ENCODE measurements around the gene LCMT1. TPM values are rescaled to one million over a fixed set of nuclear protein-coding genes. Genes with fewer than 3 reads are reported as not detected.
"Not testable (repeated sequence)": the region's sequence is repeated elsewhere in the genome, so short reads cannot be mapped to it uniquely, and the experiment has no call there.

The LCMT1 gene
- total RNA-seq, 2 experiments from 2014 or later, result 37.9 to 41.3 TPM

GRCh38 chr16:25148568-25149215 is 37.1 kb downstream of the LCMT1 start:
- Mint-ChIP-seq H3K27ac (no peak overlapping the region), H3K4me3 (no peak overlapping the region), H3K9me3 (ENCODE audit: insufficient read depth) (no peaks in the 10 kb centered on the region), H3K27me3 (ENCODE audit: low read depth) (no peaks in the 10 kb centered on the region), H3K4me1 (ENCODE audit: low read depth) (no peaks in the 10 kb centered on the region), H3K36me3 (ENCODE audit: low read depth) (peaks cover 7% of the 10 kb centered on the region)
- ChIA-PET POLR2A (no interaction called here), CTCF (interaction anchor here (1.5 kb wide), 1 partner anchor 77 kb away, joined by 4 read pairs; no protein-coding TSS in a partner anchor)
- no peak for ATAC-seq
- no peak for DNase-seq

DNA sequence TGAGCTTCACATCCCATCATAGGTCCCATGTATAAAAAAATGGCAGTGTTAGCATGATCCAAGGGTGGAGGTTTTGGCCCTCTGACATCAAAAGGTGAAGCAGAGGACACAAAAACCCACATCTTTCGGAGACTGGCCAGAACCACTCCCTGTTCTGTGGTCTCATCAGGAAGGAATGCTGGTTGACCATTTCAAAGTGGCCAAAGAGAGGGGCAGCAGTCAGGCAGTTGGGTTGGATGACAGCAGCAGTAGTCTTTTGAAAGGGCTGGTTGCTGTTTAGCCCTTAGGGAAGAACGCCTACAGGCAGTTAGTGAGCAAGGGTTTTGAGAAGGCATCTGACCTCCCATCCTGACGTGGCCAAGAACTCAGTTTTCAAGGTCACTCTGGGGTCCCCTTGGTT is 40.5 kb downstream of the LCMT1 start:
- peaks cover 14% of the 10 kb centered on the region for H3K4me1 Mint-ChIP-seq (ENCODE audit: low read depth)
- DNase-seq, result no peak
- ATAC-seq, result no peak
- H3K27me3 Mint-ChIP-seq (ENCODE audit: low read depth), result no peaks in the 10 kb centered on the region
- H3K9me3 Mint-ChIP-seq (ENCODE audit: insufficient read depth), result no peaks in the 10 kb centered on the region
- H3K36me3 Mint-ChIP-seq (ENCODE audit: low read depth), result peaks cover 19% of the 10 kb centered on the region
- no peak overlapping the region for H3K27ac Mint-ChIP-seq
- ChIA-PET CTCF (no interaction called here), POLR2A (no interaction called here)
- H3K4me3 Mint-ChIP-seq, result no peak overlapping the region

GRCh38 chr16:25155553-25156460 is 44.3 kb downstream of the LCMT1 start:
- DNase-seq, result peak; percentile 33
- ChIA-PET CTCF (interaction anchor here (0.6 kb wide), 1 partner anchor 139 kb away, joined by 3 read pairs; no protein-coding TSS in a partner anchor), POLR2A (interaction anchor here (1.1 kb wide), 1 partner anchor 89 kb away, joined by 3 read pairs; no protein-coding TSS in a partner anchor)
- peak; percentile 60 for ATAC-seq
- peak overlapping the region; percentile 77 for H3K27ac Mint-ChIP-seq
- peaks cover 24% of the 10 kb centered on the region for H3K36me3 Mint-ChIP-seq (ENCODE audit: low read depth)
- no peaks in the 10 kb centered on the region for H3K9me3 Mint-ChIP-seq (ENCODE audit: insufficient read depth)
- no peak overlapping the region for H3K4me3 Mint-ChIP-seq
- H3K4me1 Mint-ChIP-seq (ENCODE audit: low read depth), result peaks cover 14% of the 10 kb centered on the region
- H3K27me3 Mint-ChIP-seq (ENCODE audit: low read depth), result no peaks in the 10 kb centered on the region

- Mint-ChIP-seq H3K4me3 (no peak overlapping the region), H3K4me1 (ENCODE audit: low read depth) (peaks cover 14% of the 10 kb centered on the region), H3K9me3 (ENCODE audit: insufficient read depth) (no peaks in the 10 kb centered on the region), H3K27me3 (ENCODE audit: low read depth) (no peaks in the 10 kb centered on the region), H3K36me3 (ENCODE audit: low read depth) (peaks cover 32% of the 10 kb centered on the region), H3K27ac (no peak overlapping the region)
- ChIA-PET POLR2A (interaction anchor here (0.6 kb wide), 1 partner anchor 102 kb away, joined by 3 read pairs; no protein-coding TSS in a partner anchor), CTCF (interaction anchor here (0.6 to 2.2 kb wide), 2 partner anchors 31 to 68 kb away, joined by 3 to 7 read pairs; no protein-coding TSS in a partner anchor)
- no peak for ATAC-seq
- DNase-seq, result no peak
Measured at GRCh38 chr16:25157271-25157875, 45.8 kb downstream of the LCMT1 start.

DNA sequence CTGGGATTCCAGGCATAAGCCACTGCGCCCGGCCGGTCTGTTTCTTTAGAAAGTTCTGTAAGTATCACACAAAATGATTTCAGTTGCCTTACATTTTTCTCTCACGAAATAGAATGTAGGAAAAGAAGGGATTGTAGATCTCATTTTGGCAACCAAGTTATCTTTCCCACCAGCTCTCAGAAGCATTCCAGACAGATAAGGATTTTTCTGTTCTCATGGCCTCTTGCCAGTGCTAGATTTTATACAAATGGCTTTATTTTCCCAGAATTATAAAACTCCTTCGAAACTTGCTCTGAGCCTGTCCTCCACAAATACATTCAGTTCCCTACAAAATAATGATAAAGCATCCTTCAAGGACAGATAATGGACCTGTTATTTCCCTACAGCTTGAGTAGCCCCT is 46.9 kb downstream of the LCMT1 start:
- H3K36me3 Mint-ChIP-seq (ENCODE audit: low read depth), result peaks cover 27% of the 10 kb centered on the region
- ATAC-seq, result no peak
- ChIA-PET POLR2A (no interaction called here), CTCF (interaction anchor here (2.2 kb wide), 1 partner anchor 67 kb away, joined by 7 read pairs; no protein-coding TSS in a partner anchor)
- no peak overlapping the region for H3K27ac Mint-ChIP-seq
- DNase-seq, result no peak
- peaks cover 14% of the 10 kb centered on the region for H3K4me1 Mint-ChIP-seq (ENCODE audit: low read depth)
- no peaks in the 10 kb centered on the region for H3K9me3 Mint-ChIP-seq (ENCODE audit: insufficient read depth)
- H3K4me3 Mint-ChIP-seq, result no peak overlapping the region
- no peaks in the 10 kb centered on the region for H3K27me3 Mint-ChIP-seq (ENCODE audit: low read depth)

GRCh38 chr16:25161753-25162367 is 50.3 kb downstream of the LCMT1 start:
- no peak for DNase-seq
- Mint-ChIP-seq H3K4me1 (ENCODE audit: low read depth) (no peaks in the 10 kb centered on the region), H3K4me3 (no peak overlapping the region), H3K9me3 (ENCODE audit: insufficient read depth) (no peaks in the 10 kb centered on the region), H3K27me3 (ENCODE audit: low read depth) (no peaks in the 10 kb centered on the region), H3K27ac (no peak overlapping the region), H3K36me3 (ENCODE audit: low read depth) (peaks cover 28% of the 10 kb centered on the region)
- ChIA-PET POLR2A (no interaction called here), CTCF (no interaction called here)
- no peak for ATAC-seq

- no peak for DNase-seq
- ChIA-PET POLR2A (no interaction called here), CTCF (interaction anchor here (0.7 to 1.6 kb wide), 2 partner anchors 37 to 62 kb away, joined by 3 to 4 read pairs; no protein-coding TSS in a partner anchor)
- Mint-ChIP-seq H3K4me1 (ENCODE audit: low read depth) (no peaks in the 10 kb centered on the region), H3K4me3 (no peak overlapping the region), H3K27ac (no peak overlapping the region), H3K36me3 (ENCODE audit: low read depth) (peaks cover 33% of the 10 kb centered on the region), H3K27me3 (ENCODE audit: low read depth) (no peaks in the 10 kb centered on the region), H3K9me3 (ENCODE audit: insufficient read depth) (no peaks in the 10 kb centered on the region)
- no peak for ATAC-seq
Measured at GRCh38 chr16:25163683-25164082, 52.1 kb downstream of the LCMT1 start.

GRCh38 chr16:25165284-25165683 is 53.7 kb downstream of the LCMT1 start:
- DNase-seq (no peak), ATAC-seq (no peak)
- CTCF ChIA-PET, result interaction anchor here (1.6 kb wide), 1 partner anchor 60 kb away, joined by 4 read pairs; no protein-coding TSS in a partner anchor
- H3K4me1 Mint-ChIP-seq (ENCODE audit: low read depth), result no peaks in the 10 kb centered on the region
- POLR2A ChIA-PET, result no interaction called here
- no peak overlapping the region for H3K4me3 Mint-ChIP-seq
- peaks cover 41% of the 10 kb centered on the region for H3K36me3 Mint-ChIP-seq (ENCODE audit: low read depth)
- H3K27ac Mint-ChIP-seq, result no peak overlapping the region
- no peaks in the 10 kb centered on the region for H3K9me3 Mint-ChIP-seq (ENCODE audit: insufficient read depth)
- no peaks in the 10 kb centered on the region for H3K27me3 Mint-ChIP-seq (ENCODE audit: low read depth)

GRCh38 chr16:25167920-25168319 is 56.4 kb downstream of the LCMT1 start:
- H3K4me1 Mint-ChIP-seq (ENCODE audit: low read depth); H3K27ac Mint-ChIP-seq; DNase-seq; H3K9me3 Mint-ChIP-seq (ENCODE audit: insufficient read depth); ATAC-seq; CTCF ChIA-PET; H3K27me3 Mint-ChIP-seq (ENCODE audit: low read depth); H3K4me3 Mint-ChIP-seq; POLR2A ChIA-PET: not testable (repeated sequence)
- peaks cover 42% of the 10 kb centered on the region for H3K36me3 Mint-ChIP-seq (ENCODE audit: low read depth)

- POLR2A ChIA-PET, result no interaction called here
- no peak for ATAC-seq
- H3K4me1 Mint-ChIP-seq (ENCODE audit: low read depth), result no peaks in the 10 kb centered on the region
- H3K9me3 Mint-ChIP-seq (ENCODE audit: insufficient read depth), result no peaks in the 10 kb centered on the region
- peaks cover 41% of the 10 kb centered on the region for H3K36me3 Mint-ChIP-seq (ENCODE audit: low read depth)
- H3K27ac Mint-ChIP-seq, result no peak overlapping the region
- CTCF ChIA-PET, result interaction anchor here (1.3 kb wide), 1 partner anchor 62 kb away, joined by 3 read pairs; no protein-coding TSS in a partner anchor
- DNase-seq, result no peak
- no peak overlapping the region for H3K4me3 Mint-ChIP-seq
- no peaks in the 10 kb centered on the region for H3K27me3 Mint-ChIP-seq (ENCODE audit: low read depth)
Measured at GRCh38 chr16:25171390-25171789, 59.8 kb downstream of the LCMT1 start.

GRCh38 chr16:25172831-25173230 is 61.3 kb downstream of the LCMT1 start:
- no peak for ATAC-seq
- H3K36me3 Mint-ChIP-seq (ENCODE audit: low read depth), result peaks cover 34% of the 10 kb centered on the region

More at GRCh38 chr16:25172831-25173230, 61.3 kb downstream of the LCMT1 start:
- Mint-ChIP-seq H3K9me3 (ENCODE audit: insufficient read depth) (no peaks in the 10 kb centered on the region), H3K27me3 (ENCODE audit: low read depth) (no peaks in the 10 kb centered on the region), H3K4me3 (no peak overlapping the region), H3K27ac (no peak overlapping the region), H3K4me1 (ENCODE audit: low read depth) (no peaks in the 10 kb centered on the region)
- DNase-seq, result no peak
- POLR2A ChIA-PET, result no interaction called here
- CTCF ChIA-PET, result no interaction called here
